GM19467 (cell line): ENCODE measurements around the gene TRAPPC12.

ENCODE experiments used
- ATAC-seq: cut with Tn5 transposase; IDR thresholded peaks from one replicate; pipeline ENCODE4 v1.9.1; 2021; ENCODE audit warnings: mild to moderate bottlenecking, moderate library complexity; ENCODE audit not compliant: unreplicated experiment

The TRAPPC12 gene

GRCh38 chr2:3405876-3406275 is 26.4 kb downstream of the TRAPPC12 start:
- ATAC-seq = no peak

GRCh38 chr2:3406501-3406900 is 27.0 kb downstream of the TRAPPC12 start:
- ATAC-seq = no peak

GRCh38 chr2:3408781-3409180 is 29.3 kb downstream of the TRAPPC12 start:
- ATAC-seq = no peak

DNA sequence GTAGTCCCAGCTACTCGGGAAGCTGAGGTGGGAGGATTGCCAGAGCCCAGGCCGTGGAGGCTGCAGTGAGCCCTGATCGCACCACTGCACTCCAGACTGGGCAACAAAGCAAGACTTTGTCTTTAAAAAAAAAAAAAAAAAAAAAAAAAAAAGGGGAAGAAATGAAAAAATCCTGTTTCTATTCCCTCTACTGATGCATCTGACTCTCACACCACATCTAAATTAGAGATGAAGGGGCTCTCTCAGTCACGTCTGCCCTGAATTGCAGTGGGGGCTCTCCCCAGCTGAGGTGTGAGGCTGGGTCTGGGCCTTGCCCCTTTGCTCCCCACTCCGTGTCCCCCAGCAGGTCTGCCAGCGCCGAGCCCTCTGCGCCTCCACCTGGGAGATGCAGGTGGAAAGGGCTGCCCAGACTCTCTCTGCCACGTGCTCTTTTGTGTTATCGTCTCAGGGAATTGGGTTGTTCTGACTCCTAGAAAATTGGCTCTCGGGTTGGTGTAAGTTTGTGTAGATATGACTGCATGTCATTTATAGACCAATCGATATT is 30.2 kb downstream of the TRAPPC12 start:
- ATAC-seq = no peak

DNA sequence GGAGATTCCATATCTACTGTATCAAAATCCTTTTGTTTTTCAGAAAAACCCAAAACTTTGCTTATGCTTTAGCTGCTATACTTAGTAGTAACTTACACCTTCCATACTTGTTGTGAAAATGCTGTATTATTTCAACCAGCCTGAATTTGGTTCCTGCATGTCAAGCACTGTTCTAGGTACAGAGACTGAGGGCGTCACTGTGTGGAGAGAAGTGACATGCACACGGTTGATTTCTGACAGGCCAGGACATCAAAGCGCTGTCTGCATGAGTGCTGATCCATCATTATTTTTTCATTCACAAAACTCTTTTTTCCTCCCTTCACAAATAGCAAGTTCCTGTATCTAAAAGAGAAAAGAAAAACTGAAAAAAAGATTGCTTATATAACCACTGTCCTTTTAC is 31.6 kb downstream of the TRAPPC12 start:
- no peak for ATAC-seq

- ATAC-seq = no peak
These were observed 34.2 kb downstream of the TRAPPC12 start for GRCh38 chr2:3413697-3414096.

GRCh38 chr2:3414133-3414860 is 34.8 kb downstream of the TRAPPC12 start:
- no peak for ATAC-seq

GRCh38 chr2:3418766-3419404 is 39.4 kb downstream of the TRAPPC12 start:
- no peak for ATAC-seq

GRCh38 chr2:3420076-3420768 is 40.7 kb downstream of the TRAPPC12 start:
- ATAC-seq = no peak

DNA sequence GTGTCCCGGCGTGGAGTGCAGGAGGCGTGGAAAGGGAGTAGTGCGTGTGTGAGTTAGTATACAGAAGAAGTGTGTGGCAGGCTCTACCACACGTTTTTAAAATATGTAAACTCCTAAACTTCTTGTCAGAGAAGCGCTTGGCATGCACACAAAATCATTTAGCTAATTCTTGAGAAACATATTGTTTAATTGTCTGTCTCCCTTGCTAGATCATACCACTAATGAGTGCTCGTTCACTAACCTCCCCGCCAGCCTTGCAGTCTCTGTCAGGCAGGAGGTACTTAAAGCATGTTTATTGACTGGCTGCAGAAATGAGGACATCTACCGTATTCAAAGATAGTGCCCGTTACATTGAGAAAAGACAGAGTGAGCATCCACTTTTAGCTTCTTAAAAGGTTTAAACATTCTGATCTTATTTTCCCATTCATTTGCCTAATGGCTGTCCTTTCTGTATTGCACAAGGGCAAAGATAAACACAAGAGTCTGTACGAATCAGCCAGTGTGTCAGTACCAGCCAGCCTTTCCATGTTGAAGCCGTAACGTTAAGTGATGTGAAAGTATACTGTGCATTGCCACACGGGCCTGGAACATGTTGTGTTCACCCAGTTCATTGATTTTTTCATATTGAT is 41.4 kb downstream of the TRAPPC12 start:
- ATAC-seq = no peak

GRCh38 chr2:3421580-3421979 is 42.1 kb downstream of the TRAPPC12 start:
- ATAC-seq = no peak

DNA sequence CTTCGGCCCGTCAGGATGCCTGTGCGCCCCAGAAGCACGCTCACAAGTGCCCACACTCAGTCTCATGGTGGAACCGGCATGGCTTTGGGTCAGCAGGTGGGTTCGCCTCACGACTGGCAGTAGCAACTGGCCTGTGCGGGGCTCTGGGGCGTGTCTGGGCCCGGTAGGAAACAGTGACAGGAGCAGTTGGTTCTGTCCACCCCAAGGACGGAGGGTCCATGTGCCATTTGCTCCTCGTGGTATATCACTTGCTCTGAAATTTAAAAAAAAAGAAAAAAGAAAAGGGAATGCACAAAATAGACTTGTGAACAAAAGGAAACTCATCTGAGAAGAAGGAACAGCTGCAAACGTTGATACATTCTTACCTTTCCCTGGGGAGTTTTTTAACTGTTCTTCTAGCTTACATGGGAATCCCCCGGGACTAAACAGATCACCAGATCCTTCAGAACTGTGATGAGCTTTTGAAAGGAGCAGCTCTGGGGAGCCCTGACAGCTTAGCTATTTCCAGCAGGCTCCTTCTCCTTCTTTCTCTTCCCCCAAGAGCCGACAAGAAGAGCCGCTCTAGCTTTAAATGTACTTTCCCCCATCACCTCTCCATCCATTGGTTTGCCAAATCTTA is 42.8 kb downstream of the TRAPPC12 start:
- no peak for ATAC-seq

- no peak for ATAC-seq
These were observed 44.1 kb downstream of the TRAPPC12 start for GRCh38 chr2:3423492-3424170.

GRCh38 chr2:3424171-3424795 is 44.8 kb downstream of the TRAPPC12 start:
- ATAC-seq = no peak

DNA sequence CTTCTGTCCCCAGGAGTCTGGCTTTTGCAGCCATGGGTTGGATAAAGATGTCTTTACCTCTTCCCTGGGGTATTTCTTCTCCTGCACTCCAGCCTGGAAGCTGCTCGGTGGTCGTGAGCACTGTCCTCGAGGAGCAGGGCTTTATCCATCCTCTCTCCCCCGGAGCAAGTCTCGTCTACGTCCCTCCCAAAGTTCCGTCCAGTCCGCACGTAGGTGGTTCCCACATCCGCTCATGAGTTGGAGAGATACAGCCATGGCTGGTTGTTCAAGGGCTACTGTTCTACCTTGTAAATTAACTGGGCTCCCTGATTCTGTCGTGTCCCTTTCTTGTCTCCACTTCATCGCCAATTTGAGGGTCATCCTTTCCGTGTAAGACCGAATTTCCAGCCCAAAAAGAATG is 47.1 kb downstream of the TRAPPC12 start:
- ATAC-seq = no peak

- ATAC-seq = no peak
These were observed 47.8 kb downstream of the TRAPPC12 start for GRCh38 chr2:3427272-3427671.

DNA sequence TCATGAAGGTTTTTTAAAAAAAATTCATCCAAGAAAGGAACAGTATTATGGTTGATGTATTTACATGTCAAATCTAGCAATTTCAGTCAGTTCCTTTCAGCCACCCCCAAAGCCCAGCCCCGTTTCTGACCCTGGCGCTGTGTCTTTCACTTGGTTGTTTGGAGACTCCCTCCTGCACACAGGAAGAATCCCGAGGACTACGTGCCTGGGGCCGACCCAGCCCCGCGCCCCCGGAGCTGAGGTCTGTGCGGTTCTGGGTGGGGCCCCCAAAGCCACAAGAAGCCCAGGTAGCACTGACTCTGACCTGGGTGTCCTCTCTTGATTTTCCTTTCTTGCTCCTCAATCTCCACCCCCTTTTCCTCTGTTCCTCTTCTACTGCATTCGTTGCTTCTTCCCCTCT is 49.1 kb downstream of the TRAPPC12 start:
- no peak for ATAC-seq

GRCh38 chr2:3429066-3429610 is 49.6 kb downstream of the TRAPPC12 start:
- ATAC-seq = no peak

DNA sequence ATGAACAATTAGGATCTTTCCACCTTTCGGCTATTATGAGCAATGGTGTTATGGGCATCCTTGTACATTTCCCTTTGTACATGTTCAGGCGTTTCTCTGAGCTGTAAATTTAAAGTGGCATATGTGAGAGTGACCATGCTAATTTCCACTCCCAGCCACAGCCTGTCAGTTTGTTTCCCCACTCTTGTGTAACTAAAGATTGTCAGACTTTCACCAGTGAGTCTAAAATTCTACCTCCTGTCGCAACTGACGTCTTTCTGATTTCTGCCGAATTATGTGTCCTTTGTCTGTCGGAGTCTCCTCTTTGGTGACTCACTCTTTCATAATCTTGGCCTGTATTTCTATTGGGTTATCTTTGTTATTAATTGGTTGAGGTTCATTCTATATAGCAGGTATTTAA is 50.7 kb downstream of the TRAPPC12 start:
- no peak for ATAC-seq
